Hepatocyte (in vitro differentiated cells): ENCODE data around the gene SIDT1. TPM values are rescaled to one million over a fixed set of nuclear protein-coding genes. Genes with fewer than 3 reads are reported as not detected.

ENCODE experiments used
- DNase-seq: peaks from one replicate; pipeline ENCODE4 v3.0.0-alpha.2; 2016; ENCODE audit warnings: low spot score
- H2AFZ ChIP-seq: fragments of 200-600 bp; sonication (generic); 2 replicates; pipeline ENCODE4 v1.6.0; 2016; ENCODE audit warnings: antibody characterized with exemption, mild to moderate bottlenecking
- H3K27ac ChIP-seq: fragments of 200-600 bp; sonication (generic); 2 replicates; pipeline ENCODE4 v1.5.1; 2016; ENCODE audit warnings: mild to moderate bottlenecking
- H3K27me3 ChIP-seq: fragments of 200-600 bp; sonication (generic); 2 replicates; pipeline ENCODE4 v1.6.1; 2016
- H3K36me3 ChIP-seq: fragments of 200-600 bp; sonication (generic); replicated peaks from 2 replicates; pipeline ENCODE4 v1.5.1; 2016; ENCODE audit warnings: low read depth; ENCODE audit not compliant: insufficient read depth
- H3K4me1 ChIP-seq: fragments of 200-600 bp; sonication (generic); 2 replicates; pipeline ENCODE4 v1.5.1; 2016; ENCODE audit warnings: mild to moderate bottlenecking, moderate library complexity; ENCODE audit not compliant: insufficient read depth
- H3K4me2 ChIP-seq: fragments of 200-600 bp; sonication (generic); 2 replicates; pipeline ENCODE4 v1.6.0; 2016
- H3K4me3 ChIP-seq: fragments of 200-600 bp; sonication (generic); 2 replicates; pipeline ENCODE4 v1.5.1; 2016; ENCODE audit warnings: mild to moderate bottlenecking
- H3K79me2 ChIP-seq: fragments of 200-600 bp; sonication (generic); 2 replicates; pipeline ENCODE4 v1.6.0; 2017; ENCODE audit warnings: mild to moderate bottlenecking
- H3K9me2 ChIP-seq: fragments of 200-600 bp; sonication (generic); replicated peaks from 2 replicates; pipeline ENCODE4 v1.6.0; 2017; ENCODE audit warnings: mild to moderate bottlenecking; ENCODE audit not compliant: insufficient read depth
- H3K9me3 ChIP-seq: fragments of 200-600 bp; sonication (generic); 2 replicates; pipeline ENCODE4 v1.5.1; 2016; ENCODE audit warnings: low read depth, mild to moderate bottlenecking
- H4K20me1 ChIP-seq: fragments of 200-600 bp; sonication (generic); 2 replicates; pipeline ENCODE4 v1.6.0; 2016; ENCODE audit warnings: mild to moderate bottlenecking; ENCODE audit not compliant: insufficient read depth, poor library complexity, severe bottlenecking
- CTCF ChIP-seq: fragments of 200-600 bp; sonication (generic); IDR thresholded peaks from 2 replicates; pipeline ENCODE4 v1.5.1; 2016; ENCODE audit warnings: antibody characterized with exemption, mild to moderate bottlenecking; ENCODE audit not compliant: poor library complexity
- EZH2 ChIP-seq: fragments of 200-600 bp; sonication (generic); IDR thresholded peaks from 2 replicates; pipeline ENCODE4 v1.6.1; 2016; ENCODE audit warnings: antibody characterized with exemption, mild to moderate bottlenecking, borderline replicate concordance
- EZH2phosphoT487 ChIP-seq: fragments of 200-600 bp; sonication (generic); IDR thresholded peaks from one replicate; pipeline ENCODE4 v1.6.1; 2018; ENCODE audit warnings: antibody characterized with exemption, mild to moderate bottlenecking, low read depth, moderate library complexity; ENCODE audit not compliant: unreplicated experiment, severe bottlenecking
- WGBS: methylation state at CpG from one replicate; pipeline ENCODE4 v1.1.6; 2016; ENCODE audit warnings: low lambda C conversion rate; ENCODE audit errors: missing lambda C conversion rate; 5-methylcytosine and 5-hydroxymethylcytosine counted together
- polyA plus RNA-seq: library from polyadenylated mRNA; unstranded; fragments of >200 nt; fragmentation: Nextera tagmentation; extraction: Ambion mirVana; gene quantifications from 2 replicates; pipeline ENCODE4 v1.2.1, GENCODE V29; 2016
- total RNA-seq: library from RNA; depleted of rRNA; stranded (reverse); fragments of >200 nt; gene quantifications from 2 replicates; pipeline ENCODE4 v1.2.3, GENCODE V29; 2014

SIDT1 gene
- total and polyA plus RNA-seq, 2 experiments from 2014 or later, result 0.18 to 0.90 TPM

- Histone ChIP-seq H2AFZ (no peak overlapping the region), H3K4me2 (no peak overlapping the region), H3K4me3 (no peak overlapping the region), H3K27ac (no peak overlapping the region), H3K36me3 (no peaks in the 10 kb centered on the region), H4K20me1 (no peaks in the 10 kb centered on the region), H3K4me1 (peaks cover 4% of the 10 kb centered on the region), H3K9me2 (no peaks in the 10 kb centered on the region), H3K27me3 (peaks cover 14% of the 10 kb centered on the region), H3K9me3 (no peaks in the 10 kb centered on the region), H3K79me2 (no peaks in the 10 kb centered on the region)
- DNase-seq, result no peak
- TF ChIP-seq CTCF (no peak), EZH2phosphoT487 (no peak), EZH2 (no peak)
- WGBS, result 87% methylated on average over 6 of the region's 6 CpGs
These were observed 96.4 kb downstream of the SIDT1 start for GRCh38 chr3:113628788-113629187.

- no peak overlapping the region for H2AFZ ChIP-seq
- H3K36me3 ChIP-seq, result no peaks in the 10 kb centered on the region
- H3K9me2 ChIP-seq, result no peaks in the 10 kb centered on the region
- no peaks in the 10 kb centered on the region for H4K20me1 ChIP-seq
- H3K27ac ChIP-seq, result no peak overlapping the region
- H3K4me3 ChIP-seq, result no peak overlapping the region
- 71% methylated on average over 16 of the region's 16 CpGs for WGBS
- peaks cover 6% of the 10 kb centered on the region for H3K27me3 ChIP-seq
- TF ChIP-seq EZH2 (no peak), CTCF (no peak)
- no peaks in the 10 kb centered on the region for H3K79me2 ChIP-seq
- H3K4me2 ChIP-seq, result peak overlapping the region; percentile 40
- DNase-seq, result peak; percentile 8
- no peaks in the 10 kb centered on the region for H3K9me3 ChIP-seq
- H3K4me1 ChIP-seq, result peaks cover 4% of the 10 kb centered on the region
These were observed 97.4 kb downstream of the SIDT1 start for GRCh38 chr3:113629584-113630421.

GRCh38 chr3:113630956-113631542, 98.7 kb downstream of the SIDT1 start:
- no peaks in the 10 kb centered on the region for H4K20me1 ChIP-seq
- no peaks in the 10 kb centered on the region for H3K36me3 ChIP-seq
- H3K27me3 ChIP-seq, result peaks cover under 1% of the 10 kb centered on the region
- no peak for DNase-seq
- H3K9me2 ChIP-seq, result no peaks in the 10 kb centered on the region
- H3K4me2 ChIP-seq, result no peak overlapping the region
- WGBS, result 81% methylated on average over 3 of the region's 3 CpGs
- peaks cover 4% of the 10 kb centered on the region for H3K4me1 ChIP-seq
- H3K27ac ChIP-seq, result no peak overlapping the region
- H3K79me2 ChIP-seq, result no peaks in the 10 kb centered on the region
- no peak overlapping the region for H3K4me3 ChIP-seq
- no peak overlapping the region for H2AFZ ChIP-seq
- H3K9me3 ChIP-seq, result no peaks in the 10 kb centered on the region
- TF ChIP-seq CTCF (no peak), EZH2phosphoT487 (no peak), EZH2 (no peak)
